Measurements from ENCODE around the gene SLC25A23. TPM values are rescaled to one million over a fixed set of nuclear protein-coding genes. Genes with fewer than 3 reads are reported as not detected.
"Not testable (repeated sequence)": the region's sequence is repeated elsewhere in the genome, so short reads cannot be mapped to it uniquely, and the experiment has no call there.

Gene SLC25A23
- total RNA-seq, result 19.9 and 25.3 TPM in 2 replicates
- total RNA-seq (2013), result 6.1 TPM
- polyA plus RNA-seq, result 2.4 and 9.3 TPM in 2 replicates
- polyA minus RNA-seq, result 13.6 and 18.5 TPM in 2 replicates

DNA sequence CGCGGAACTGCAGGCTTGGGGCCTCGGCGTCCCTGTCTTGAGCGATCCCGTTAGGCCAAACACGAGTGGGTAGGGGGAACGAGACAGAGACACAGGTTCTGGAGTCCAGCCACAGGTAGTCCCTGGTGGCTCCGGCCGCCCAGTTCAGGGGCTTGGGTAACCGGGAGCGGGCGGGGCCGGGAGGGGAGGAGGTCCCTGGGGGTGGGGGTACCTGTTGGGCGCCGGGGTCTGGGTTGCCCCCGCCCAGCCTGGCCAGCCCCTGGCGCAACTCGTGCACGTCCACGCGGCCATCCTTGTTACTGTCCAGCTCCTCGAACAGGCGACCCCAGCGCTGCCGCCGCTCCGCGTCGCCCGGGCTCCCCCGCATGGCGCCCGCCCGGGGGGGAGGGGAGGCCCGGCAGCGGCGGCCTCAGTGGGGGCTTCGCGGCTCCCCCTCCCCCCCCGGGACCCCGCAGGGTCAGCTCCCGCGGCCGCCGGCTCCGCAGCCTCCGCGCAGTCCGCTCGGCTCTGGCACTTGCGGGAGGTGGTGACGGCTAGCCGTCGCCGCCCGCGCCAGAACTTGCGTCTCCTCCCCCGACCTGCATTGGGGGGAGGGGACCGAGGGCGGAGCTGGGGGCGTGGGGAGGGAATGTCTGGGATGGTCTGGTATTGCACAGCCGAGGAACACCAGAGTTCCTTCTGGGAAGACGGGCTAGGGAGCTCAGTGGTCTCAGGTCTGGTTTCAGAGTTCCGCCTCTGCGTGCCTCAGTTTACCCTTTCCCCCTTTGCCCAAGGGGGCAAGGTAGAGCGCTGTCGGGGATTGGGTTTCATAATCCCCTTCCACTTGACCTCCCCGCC lies at the start of gene SLC25A23:
SLC25A23 (minus strand) TSS at position 531 of the 837 bp plus-strand sequence; CDS start at position 367, 164 bp downstream.
- H3K9ac ChIP-seq (ENCODE audit: low read length), result peak within 1 kb of the TSS; percentile 90
- POLR2A ChIA-PET, result interaction anchor here (0.5 to 1.4 kb wide), 4 partner anchors 22 to 68 kb away, joined by 3 to 10 read pairs (median 6); partner anchors contain the start of genes DENND1C and KHSRP
- intact Hi-C loops (cut with micrococcal nuclease), result loop anchor here (1.0 to 2.0 kb wide), 10 partner anchors 34 to 555 kb away; partner anchors contain the start of genes CLPP, GPR108, GTF2F1 and VMAC
- Mint-ChIP-seq H3K27ac (peak within 1 kb of the TSS; percentile 88), H3K4me1 (peaks cover 25% of the 10 kb centered on the region), H3K9me3 (ENCODE audit: insufficient read depth) (no peaks in the 10 kb centered on the region), H3K4me3 (peak within 1 kb of the TSS; percentile 95), H3K27me3 (no peaks in the 10 kb centered on the region)
- H3K27me3 ChIP-seq (replicated peaks in 1 of 4; ENCODE audit: control extremely low read depth in 1 of 4, control insufficient read depth in 3 of 4, insufficient read depth in 4 of 4, low read length in 3 of 4), result peaks cover 0 to 9% (median 3%) of the 10 kb centered on the region in 4 experiments
- ATAC-seq (ENCODE audit: low read depth) (peak; percentile 18), DNase-seq (no peak)
- H3K4me1 ChIP-seq (ENCODE audit: control insufficient read depth in 2 of 2, insufficient read depth in 2 of 2, low read length in 2 of 2), result peaks cover 7 to 32% of the 10 kb centered on the region in 2 donors
- H2AFZ ChIP-seq (ENCODE audit: insufficient read depth, low read depth, low read length, poor library complexity, severe bottlenecking), result peak within 1 kb of the TSS; percentile 96
- H3K79me2 ChIP-seq (ENCODE audit: control insufficient read depth, insufficient read depth, low read length), result no peaks in the 10 kb centered on the region
- H3K4me3 ChIP-seq (ENCODE audit: control extremely low read depth in 1 of 5, extremely low read depth in 1 of 5, insufficient read depth in 1 of 5, low read depth in 2 of 5, low read length in 4 of 5), result peak within 1 kb of the TSS; percentile 60 to 93 (median 78)
- peaks cover 0 to 24% (median 1%) of the 10 kb centered on the region in 3 donors for H3K9me3 ChIP-seq (ENCODE audit: control extremely low read depth in 1 of 3, control insufficient read depth in 2 of 3, insufficient read depth in 1 of 3, low read length in 2 of 3)
- CTCF ChIA-PET, result interaction anchor here (0.6 to 1.1 kb wide), 3 partner anchors 35 to 294 kb away, joined by 3 to 4 read pairs (median 3); partner anchors contain the start of gene KHSRP
- 6% methylated on average over 68 of the region's 70 CpGs for WGBS (ENCODE audit: insufficient coverage)
- TF ChIP-seq EZH2 (IDR thresholded peaks at IDR 0.05; ENCODE audit: borderline replicate concordance, insufficient read depth, low read depth, low read length, poor library complexity, severe bottlenecking), result no peak
- TF ChIP-seq, protein P1, sequence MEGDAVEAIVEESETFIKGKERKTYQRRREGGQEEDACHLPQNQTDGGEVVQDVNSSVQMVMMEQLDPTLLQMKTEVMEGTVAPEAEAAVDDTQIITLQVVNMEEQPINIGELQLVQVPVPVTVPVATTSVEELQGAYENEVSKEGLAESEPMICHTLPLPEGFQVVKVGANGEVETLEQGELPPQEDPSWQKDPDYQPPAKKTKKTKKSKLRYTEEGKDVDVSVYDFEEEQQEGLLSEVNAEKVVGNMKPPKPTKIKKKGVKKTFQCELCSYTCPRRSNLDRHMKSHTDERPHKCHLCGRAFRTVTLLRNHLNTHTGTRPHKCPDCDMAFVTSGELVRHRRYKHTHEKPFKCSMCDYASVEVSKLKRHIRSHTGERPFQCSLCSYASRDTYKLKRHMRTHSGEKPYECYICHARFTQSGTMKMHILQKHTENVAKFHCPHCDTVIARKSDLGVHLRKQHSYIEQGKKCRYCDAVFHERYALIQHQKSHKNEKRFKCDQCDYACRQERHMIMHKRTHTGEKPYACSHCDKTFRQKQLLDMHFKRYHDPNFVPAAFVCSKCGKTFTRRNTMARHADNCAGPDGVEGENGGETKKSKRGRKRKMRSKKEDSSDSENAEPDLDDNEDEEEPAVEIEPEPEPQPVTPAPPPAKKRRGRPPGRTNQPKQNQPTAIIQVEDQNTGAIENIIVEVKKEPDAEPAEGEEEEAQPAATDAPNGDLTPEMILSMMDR (IDR thresholded peaks at IDR 0.05), result no peak
- H3K27ac ChIP-seq (ENCODE audit: low read length in 2 of 2), result peak within 1 kb of the TSS; percentile 76 to 86
- H3K36me3 ChIP-seq (replicated peaks in 1 of 2; ENCODE audit: control extremely low read depth in 1 of 2, control insufficient read depth in 1 of 2, extremely low read depth in 1 of 2, insufficient read depth in 2 of 2, low read length in 1 of 2), result no peaks in the 10 kb centered on the region
- no peaks in the 10 kb centered on the region for H4K20me1 ChIP-seq (ENCODE audit: control insufficient read depth, insufficient read depth, low read length, poor library complexity, severe bottlenecking)
- peak within 1 kb of the TSS; percentile 85 for H3K4me2 ChIP-seq (replicated peaks; ENCODE audit: low read depth, low read length, poor library complexity, severe bottlenecking)

DNA sequence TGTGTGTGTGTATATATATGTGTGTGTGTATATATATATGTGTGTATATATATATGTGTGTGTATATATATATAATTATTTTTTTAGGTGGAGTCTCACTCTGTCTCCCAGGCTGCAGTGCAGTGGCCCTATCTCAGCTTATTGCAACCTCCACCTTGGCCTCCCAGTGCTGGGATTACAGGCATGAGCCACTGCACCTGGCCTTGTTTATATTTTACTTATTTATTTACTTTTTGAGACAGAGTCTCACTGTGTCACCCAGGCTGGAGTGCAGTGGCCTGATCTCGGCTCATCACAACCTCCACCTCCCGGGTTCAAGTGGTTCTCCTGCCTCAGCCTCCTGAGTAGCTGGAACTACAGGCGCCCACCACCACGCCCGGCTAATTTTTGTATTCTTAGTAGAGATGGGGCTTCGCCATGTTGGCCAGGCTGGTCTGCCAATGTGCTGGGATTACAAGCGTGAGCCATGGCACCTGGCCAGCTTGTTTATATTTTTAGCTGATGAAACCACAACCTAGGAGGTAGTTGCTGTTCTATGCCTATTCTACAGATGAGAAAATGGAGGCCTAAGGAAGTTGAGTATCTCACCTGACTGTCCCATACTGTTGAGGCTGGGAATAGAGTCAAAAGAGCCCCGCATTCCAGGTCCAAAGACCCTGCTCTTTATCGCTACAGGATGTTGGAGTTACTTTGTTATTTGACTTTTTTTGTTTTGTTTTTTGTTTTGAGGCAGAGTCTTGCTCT lies 48.6 kb upstream of the SLC25A23 start:
- H3K4me1 ChIP-seq (ENCODE audit: control insufficient read depth in 2 of 2, insufficient read depth in 2 of 2, low read length in 2 of 2); H3K4me1 Mint-ChIP-seq; H4K20me1 ChIP-seq (ENCODE audit: control insufficient read depth, insufficient read depth, low read length, poor library complexity, severe bottlenecking); intact Hi-C loops (cut with micrococcal nuclease); H3K79me2 ChIP-seq (ENCODE audit: control insufficient read depth, insufficient read depth, low read length); H3K27ac ChIP-seq (ENCODE audit: low read length in 2 of 2); H3K4me2 ChIP-seq (replicated peaks; ENCODE audit: low read depth, low read length, poor library complexity, severe bottlenecking); H3K4me3 ChIP-seq (ENCODE audit: control extremely low read depth in 1 of 5, extremely low read depth in 1 of 5, insufficient read depth in 1 of 5, low read depth in 2 of 5, low read length in 4 of 5); H3K9ac ChIP-seq (ENCODE audit: low read length); H3K27me3 ChIP-seq (replicated peaks in 1 of 4; ENCODE audit: control extremely low read depth in 1 of 4, control insufficient read depth in 3 of 4, insufficient read depth in 4 of 4, low read length in 3 of 4); H2AFZ ChIP-seq (ENCODE audit: insufficient read depth, low read depth, low read length, poor library complexity, severe bottlenecking); DNase-seq; H3K27me3 Mint-ChIP-seq; ATAC-seq (ENCODE audit: low read depth); H3K36me3 ChIP-seq (replicated peaks in 1 of 2; ENCODE audit: control extremely low read depth in 1 of 2, control insufficient read depth in 1 of 2, extremely low read depth in 1 of 2, insufficient read depth in 2 of 2, low read length in 1 of 2); H3K9me3 Mint-ChIP-seq (ENCODE audit: insufficient read depth); H3K4me3 Mint-ChIP-seq; H3K27ac Mint-ChIP-seq; H3K9me3 ChIP-seq (ENCODE audit: control extremely low read depth in 1 of 3, control insufficient read depth in 2 of 3, insufficient read depth in 1 of 3, low read length in 2 of 3): not testable (repeated sequence)
- CTCF ChIA-PET, result interaction anchor here (0.6 to 1.6 kb wide), 3 partner anchors 9 to 1498 kb away, joined by 4 to 9 read pairs (median 4); partner anchors contain the start of gene TNFSF9
- WGBS (ENCODE audit: insufficient coverage), result 88% methylated on average over 3 of the region's 9 CpGs
- POLR2A ChIA-PET, result interaction anchor here (1.1 to 1.2 kb wide), 2 partner anchors 27 to 48 kb away, joined by 3 read pairs; partner anchors contain the start of genes DENND1C and SLC25A23

Measured in B cell (primary cell).